Measurements from ENCODE around the gene FBLN2. TPM values are rescaled to one million over a fixed set of nuclear protein-coding genes. Genes with fewer than 3 reads are reported as not detected.

Gene FBLN2
- total RNA-seq, 1 donor from 2014 or later: 5.8 TPM

GRCh38 chr3:13584427-13584891 lies 35.5 kb downstream of the FBLN2 start:
- H3K27me3 Mint-ChIP-seq: peaks cover 15% of the 10 kb centered on the region
- H3K9me3 Mint-ChIP-seq (ENCODE audit: low read depth): no peaks in the 10 kb centered on the region
- H3K4me3 Mint-ChIP-seq (ENCODE audit: low read depth): no peak overlapping the region
- H3K27ac Mint-ChIP-seq: no peak overlapping the region
- peaks cover 17% of the 10 kb centered on the region for H3K4me1 Mint-ChIP-seq (ENCODE audit: low read depth)
- H3K36me3 Mint-ChIP-seq (ENCODE audit: insufficient read depth): no peaks in the 10 kb centered on the region
- DNase-seq (ENCODE audit: low spot score, unreplicated experiment): no peak
- no peak for TF ChIP-seq CTCF (IDR thresholded peaks at IDR 0.05; ENCODE audit: unreplicated experiment)

GRCh38 chr3:13584901-13585300 lies 36.0 kb downstream of the FBLN2 start:
- Mint-ChIP-seq H3K36me3 (ENCODE audit: insufficient read depth) (no peaks in the 10 kb centered on the region), H3K9me3 (ENCODE audit: low read depth) (no peaks in the 10 kb centered on the region), H3K27me3 (peaks cover 15% of the 10 kb centered on the region), H3K27ac (no peak overlapping the region), H3K4me1 (ENCODE audit: low read depth) (peaks cover 17% of the 10 kb centered on the region), H3K4me3 (ENCODE audit: low read depth) (no peak overlapping the region)
- DNase-seq (ENCODE audit: low spot score, unreplicated experiment): no peak
- no peak for TF ChIP-seq CTCF (IDR thresholded peaks at IDR 0.05; ENCODE audit: unreplicated experiment)

GRCh38 chr3:13587442-13587841 lies 38.5 kb downstream of the FBLN2 start:
- no peaks in the 10 kb centered on the region for H3K36me3 Mint-ChIP-seq (ENCODE audit: insufficient read depth)
- peaks cover 18% of the 10 kb centered on the region for H3K27me3 Mint-ChIP-seq
- H3K4me3 Mint-ChIP-seq (ENCODE audit: low read depth): no peak overlapping the region
- H3K27ac Mint-ChIP-seq: no peak overlapping the region
- no peak for DNase-seq (ENCODE audit: low spot score, unreplicated experiment)
- peaks cover 10% of the 10 kb centered on the region for H3K4me1 Mint-ChIP-seq (ENCODE audit: low read depth)
- no peak for TF ChIP-seq CTCF (IDR thresholded peaks at IDR 0.05; ENCODE audit: unreplicated experiment)
- H3K9me3 Mint-ChIP-seq (ENCODE audit: low read depth): no peaks in the 10 kb centered on the region

- H3K27ac Mint-ChIP-seq: no peak overlapping the region
- H3K4me1 Mint-ChIP-seq (ENCODE audit: low read depth): peaks cover 10% of the 10 kb centered on the region
- H3K9me3 Mint-ChIP-seq (ENCODE audit: low read depth): no peaks in the 10 kb centered on the region
- no peak overlapping the region for H3K4me3 Mint-ChIP-seq (ENCODE audit: low read depth)
- H3K27me3 Mint-ChIP-seq: peaks cover 18% of the 10 kb centered on the region
- no peaks in the 10 kb centered on the region for H3K36me3 Mint-ChIP-seq (ENCODE audit: insufficient read depth)
- no peak for DNase-seq (ENCODE audit: low spot score, unreplicated experiment)
- TF ChIP-seq CTCF (IDR thresholded peaks at IDR 0.05; ENCODE audit: unreplicated experiment): no peak
These were observed 39.3 kb downstream of the FBLN2 start for GRCh38 chr3:13588221-13588701.

GRCh38 chr3:13588993-13589392 lies 40.1 kb downstream of the FBLN2 start:
- no peak for DNase-seq (ENCODE audit: low spot score, unreplicated experiment)
- Mint-ChIP-seq H3K27ac (no peak overlapping the region), H3K36me3 (ENCODE audit: insufficient read depth) (no peaks in the 10 kb centered on the region), H3K4me3 (ENCODE audit: low read depth) (no peak overlapping the region), H3K27me3 (peaks cover 21% of the 10 kb centered on the region), H3K9me3 (ENCODE audit: low read depth) (no peaks in the 10 kb centered on the region), H3K4me1 (ENCODE audit: low read depth) (peaks cover 10% of the 10 kb centered on the region)
- TF ChIP-seq CTCF (IDR thresholded peaks at IDR 0.05; ENCODE audit: unreplicated experiment): no peak
